CD4-positive, alpha-beta T cell treated with Interleukin-10 for 1 hour (primary cell): Measurements from ENCODE around the gene TAS2R38.

Experiments
- DNase-seq: peaks from one replicate; pipeline ENCODE4 v3.0.0-alpha.2; 2020

The TAS2R38 gene

GRCh38 chr7:141975806-141976523 lies 2.4 kb upstream of the TAS2R38 start:
- DNase-seq, result peak; percentile 59

- DNase-seq, result peak; percentile 23
Measured at GRCh38 chr7:141974831-141975230, 1.3 kb upstream of the TAS2R38 start.

DNA sequence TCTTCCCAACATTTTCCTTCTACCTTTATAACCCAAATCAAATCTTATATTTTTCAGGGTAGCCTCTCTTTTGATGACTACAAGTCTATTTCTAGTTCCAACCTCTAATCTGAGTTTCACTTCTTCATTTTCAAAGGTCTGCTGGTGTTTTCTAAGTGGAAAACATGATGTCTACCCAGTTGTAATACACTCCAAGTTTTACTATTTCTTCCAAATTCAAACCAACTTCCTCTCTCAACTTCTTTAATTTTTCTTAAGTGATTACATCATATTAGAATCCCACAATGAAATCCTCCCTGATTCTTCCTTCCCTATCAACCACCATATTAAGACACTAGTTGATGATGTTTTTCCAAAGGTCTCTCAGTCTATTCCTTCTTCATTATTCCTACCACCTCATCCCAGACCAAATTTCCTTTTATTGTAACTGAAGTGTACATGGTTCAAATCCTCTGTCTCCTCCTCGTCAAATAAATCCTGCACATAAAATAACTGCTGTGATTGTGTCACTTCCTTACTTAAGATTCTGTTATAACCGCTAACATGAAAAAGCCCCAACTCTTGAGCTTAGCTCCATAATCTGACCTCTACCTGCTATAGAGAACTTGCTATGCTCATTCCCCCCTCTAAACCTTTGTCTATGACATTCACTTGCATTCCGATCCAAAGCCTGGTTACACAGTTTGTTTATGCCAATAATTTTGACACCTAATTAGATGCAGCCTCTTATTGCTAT lies 12.7 kb downstream of the TAS2R38 start:
- DNase-seq, result no peak

- no peak for DNase-seq
Measured at GRCh38 chr7:141956084-141956483, 17.5 kb downstream of the TAS2R38 start.

DNA sequence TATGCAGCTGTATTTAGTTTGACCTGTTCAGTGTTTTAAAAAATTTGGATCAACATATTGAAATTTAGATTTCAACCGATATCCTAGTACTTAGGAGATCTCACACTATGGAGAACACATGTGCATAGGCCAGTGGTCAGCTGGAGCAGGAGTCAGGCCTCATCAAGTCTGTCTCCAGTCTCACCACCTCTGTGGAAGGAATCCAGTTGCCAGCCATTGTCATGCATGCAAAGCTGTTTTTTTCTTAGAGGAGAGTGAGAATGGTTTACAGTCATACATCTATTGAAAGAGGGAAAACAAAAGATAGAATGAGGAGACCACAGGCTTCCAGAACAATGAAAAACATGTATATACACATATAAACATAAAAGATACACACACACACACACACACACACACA lies 19.2 kb downstream of the TAS2R38 start:
- no peak for DNase-seq

GRCh38 chr7:141952461-141952860 lies 21.1 kb downstream of the TAS2R38 start:
- DNase-seq, result no peak

- DNase-seq, result no peak
Measured at GRCh38 chr7:141950806-141951205, 22.8 kb downstream of the TAS2R38 start.

DNA sequence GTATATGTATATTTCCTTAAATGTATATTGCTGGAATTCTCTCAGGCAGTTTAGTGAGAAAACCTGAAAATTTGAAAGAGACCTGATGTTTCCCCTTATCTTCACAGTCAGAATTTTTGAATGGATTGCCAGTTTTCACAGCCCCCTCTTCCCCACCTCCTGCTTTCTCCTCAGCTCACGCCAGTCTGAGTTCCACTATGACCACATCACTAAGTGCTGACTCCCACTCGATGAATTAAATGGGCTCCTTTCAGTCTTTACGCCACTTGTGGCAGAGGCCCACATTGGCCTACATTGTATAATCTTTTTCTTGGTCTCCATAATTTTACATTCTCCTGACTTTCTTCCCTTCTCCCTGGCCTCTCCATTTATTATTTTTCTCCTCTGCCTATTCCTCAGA lies 23.7 kb downstream of the TAS2R38 start:
- no peak for DNase-seq

DNA sequence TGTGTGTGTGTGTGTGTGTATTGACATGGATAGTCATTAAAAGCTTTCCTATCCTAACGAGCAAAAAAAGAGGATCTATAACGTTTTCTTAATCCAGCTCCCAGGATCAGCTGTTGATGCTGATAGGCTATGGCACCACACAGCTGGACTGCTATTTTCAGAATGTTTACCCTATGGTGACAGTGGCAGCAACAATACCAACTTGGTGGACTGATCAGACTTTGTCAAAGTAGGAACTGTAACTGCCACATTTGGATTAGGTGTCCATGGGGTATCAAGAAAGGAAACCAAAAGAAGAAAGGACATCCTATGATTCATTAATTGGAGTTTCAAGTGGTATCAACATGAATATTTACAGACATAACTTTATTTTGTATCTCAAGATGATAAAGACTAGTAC lies 24.1 kb downstream of the TAS2R38 start:
- DNase-seq, result no peak

DNA sequence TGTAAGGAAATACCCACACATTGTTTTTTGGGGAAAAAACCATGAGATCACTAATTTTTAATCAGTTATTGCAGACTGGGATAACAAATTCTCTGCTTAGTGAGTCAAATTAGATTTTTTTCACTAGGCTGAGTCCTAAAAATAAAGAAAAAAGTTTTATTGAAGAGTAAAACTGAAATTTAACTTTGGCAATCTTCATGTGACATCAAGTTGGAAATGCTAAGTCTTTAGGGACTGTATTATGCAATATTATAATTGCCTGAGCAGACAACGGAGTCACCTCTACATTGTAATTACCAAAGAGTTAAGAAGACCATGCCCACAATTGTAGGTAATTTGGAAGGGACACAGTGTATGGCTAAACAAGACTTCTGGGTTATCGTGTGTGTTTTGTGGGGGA lies 24.6 kb downstream of the TAS2R38 start:
- no peak for DNase-seq

GRCh38 chr7:141946796-141947195 lies 26.8 kb downstream of the TAS2R38 start, which contains the start of gene CLEC5A:
CLEC5A (minus strand) TSS chr7:141946974; CDS start chr7:141946292, 682 bp downstream.
- DNase-seq, result no peak

- peak; percentile 2 for DNase-seq
Measured at GRCh38 chr7:141945356-141945755, 28.2 kb downstream of the TAS2R38 start.

GRCh38 chr7:141944811-141945210 lies 28.8 kb downstream of the TAS2R38 start:
- no peak for DNase-seq

DNA sequence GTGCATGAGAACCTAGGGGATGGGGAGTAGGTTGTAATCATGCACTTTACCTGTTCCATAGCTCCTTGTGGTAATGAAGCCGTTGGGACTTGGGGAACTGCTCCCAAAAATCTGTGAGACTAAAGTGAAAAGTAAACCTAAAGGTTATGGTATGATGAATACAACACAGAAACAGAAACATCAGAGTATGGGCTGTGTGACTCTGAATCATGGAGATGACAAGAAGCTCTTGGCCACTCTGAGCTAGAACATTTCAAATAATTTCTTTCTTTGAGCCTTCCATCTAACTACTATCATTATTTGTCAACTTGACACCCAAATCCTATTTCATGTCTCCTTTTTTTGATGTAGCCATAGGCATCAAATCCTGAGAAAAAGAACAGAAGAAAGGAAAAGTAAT lies 29.7 kb downstream of the TAS2R38 start:
- no peak for DNase-seq

GRCh38 chr7:141941075-141941474 lies 32.5 kb downstream of the TAS2R38 start:
- no peak for DNase-seq

GRCh38 chr7:141930211-141930610 lies 43.4 kb downstream of the TAS2R38 start:
- no peak for DNase-seq

DNA sequence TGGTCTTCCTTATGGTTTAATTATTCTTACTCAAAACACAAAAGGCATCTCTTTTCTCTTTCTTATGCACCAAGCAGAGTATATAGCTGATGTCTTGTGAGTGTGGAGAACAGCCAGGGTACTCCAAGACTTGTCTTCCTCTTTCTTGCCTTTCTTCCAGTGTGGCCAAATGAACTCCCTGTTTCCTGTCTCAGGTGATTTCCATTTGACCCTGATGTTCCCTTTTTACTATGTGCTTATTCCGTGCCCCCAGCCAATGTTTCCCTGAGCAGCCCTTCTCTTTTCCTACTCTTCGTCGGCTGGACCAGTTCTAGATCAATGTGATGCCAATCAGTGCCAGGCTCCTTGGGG lies 44.8 kb downstream of the TAS2R38 start:
- DNase-seq, result no peak

GRCh38 chr7:141928146-141928844 lies 45.3 kb downstream of the TAS2R38 start:
- no peak for DNase-seq
